ENCODE measurements around the gene CCL21. TPM values are rescaled to one million over a fixed set of nuclear protein-coding genes. Genes with fewer than 3 reads are reported as not detected.
"Not testable (repeated sequence)": the region's sequence is repeated elsewhere in the genome, so short reads cannot be mapped to it uniquely, and the experiment has no call there.

CCL21 gene, protein sequence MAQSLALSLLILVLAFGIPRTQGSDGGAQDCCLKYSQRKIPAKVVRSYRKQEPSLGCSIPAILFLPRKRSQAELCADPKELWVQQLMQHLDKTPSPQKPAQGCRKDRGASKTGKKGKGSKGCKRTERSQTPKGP
- total RNA-seq, result 10 to 100 TPM in 2 of 4 donors, 1 to 10 TPM in 2; 2.3 to 13.6 (median 8.3) TPM

DNA sequence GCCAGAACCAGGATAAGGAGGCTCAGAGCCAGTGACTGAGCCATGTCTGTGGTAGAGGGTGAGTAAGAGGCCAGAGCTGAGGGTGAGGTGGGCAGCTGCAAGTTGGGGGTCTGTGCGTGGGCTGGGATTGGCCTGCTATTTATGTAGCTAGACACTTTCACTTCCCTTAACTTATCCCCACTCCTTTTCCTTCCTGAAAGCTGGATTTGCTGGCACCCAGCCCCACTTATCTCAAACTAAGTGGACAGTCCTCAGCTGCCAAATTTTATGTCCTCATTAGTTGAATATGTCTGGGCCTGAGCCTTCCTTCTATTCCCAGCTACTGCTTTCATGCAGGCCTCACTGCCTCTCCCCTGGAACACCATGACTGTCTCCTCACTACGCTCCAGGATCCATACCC, at the start of gene CCL21:
Gene CCL21, minus strand, starts transcription at position 114 of the 400 bp plus-strand sequence. Its CDS starts 70 bp downstream, at position 44.
- peak in 1 of 2 donors; percentile 86 for DNase-seq (ENCODE audit: low spot score in 2 of 2)
- 72 to 77% methylated on average over 2 of the region's 2 CpGs for WGBS, 2 donors
- TF ChIP-seq POLR2A (IDR thresholded peaks at IDR 0.05), result no peak
- TF ChIP-seq, protein P1, sequence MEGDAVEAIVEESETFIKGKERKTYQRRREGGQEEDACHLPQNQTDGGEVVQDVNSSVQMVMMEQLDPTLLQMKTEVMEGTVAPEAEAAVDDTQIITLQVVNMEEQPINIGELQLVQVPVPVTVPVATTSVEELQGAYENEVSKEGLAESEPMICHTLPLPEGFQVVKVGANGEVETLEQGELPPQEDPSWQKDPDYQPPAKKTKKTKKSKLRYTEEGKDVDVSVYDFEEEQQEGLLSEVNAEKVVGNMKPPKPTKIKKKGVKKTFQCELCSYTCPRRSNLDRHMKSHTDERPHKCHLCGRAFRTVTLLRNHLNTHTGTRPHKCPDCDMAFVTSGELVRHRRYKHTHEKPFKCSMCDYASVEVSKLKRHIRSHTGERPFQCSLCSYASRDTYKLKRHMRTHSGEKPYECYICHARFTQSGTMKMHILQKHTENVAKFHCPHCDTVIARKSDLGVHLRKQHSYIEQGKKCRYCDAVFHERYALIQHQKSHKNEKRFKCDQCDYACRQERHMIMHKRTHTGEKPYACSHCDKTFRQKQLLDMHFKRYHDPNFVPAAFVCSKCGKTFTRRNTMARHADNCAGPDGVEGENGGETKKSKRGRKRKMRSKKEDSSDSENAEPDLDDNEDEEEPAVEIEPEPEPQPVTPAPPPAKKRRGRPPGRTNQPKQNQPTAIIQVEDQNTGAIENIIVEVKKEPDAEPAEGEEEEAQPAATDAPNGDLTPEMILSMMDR (IDR thresholded peaks at IDR 0.05), result no peak
- no peak within 1 kb of the TSS for H3K4me3 ChIP-seq (ENCODE audit: low read depth, poor library complexity, severe bottlenecking)
- intact Hi-C loops (cut with DNase I; ENCODE audit: low total_unique reads), result no loop called here

DNA sequence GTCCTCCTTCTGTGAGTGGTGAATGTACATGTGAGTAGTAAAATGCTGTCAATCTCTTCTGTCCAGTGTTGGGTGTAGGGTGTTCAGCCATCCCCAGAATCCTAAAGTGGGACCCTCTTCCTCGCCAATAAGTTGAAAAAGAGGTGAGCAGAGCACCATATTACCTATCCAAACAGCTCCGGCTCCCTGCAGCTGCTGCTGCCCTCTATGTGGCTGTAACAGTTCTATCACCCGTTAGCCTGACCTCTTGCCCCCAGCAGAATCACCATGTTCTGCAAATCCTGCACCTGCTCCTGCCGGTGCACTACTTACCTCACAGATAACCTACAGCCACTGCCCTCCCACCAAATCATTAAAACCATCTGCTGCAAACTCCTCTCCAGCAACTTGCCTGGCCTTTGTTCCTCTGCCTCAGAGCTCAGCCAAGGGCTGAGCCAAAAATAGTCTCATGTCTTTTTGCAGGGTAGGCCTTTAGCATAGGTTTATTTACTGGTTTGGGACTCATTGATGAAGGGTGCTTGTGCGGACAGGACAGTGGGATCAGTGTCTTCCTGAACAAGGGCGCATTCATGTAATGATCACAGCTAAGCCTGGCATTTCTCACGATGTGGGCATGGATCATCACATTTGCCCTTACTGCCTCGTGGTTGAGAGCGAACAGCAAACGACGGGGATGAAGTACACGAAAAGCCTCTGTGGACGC, 49.6 kb upstream of the CCL21 start:
- TF ChIP-seq, protein P1 (IDR thresholded peaks at IDR 0.05), result no peak
- no peak for TF ChIP-seq POLR2A (IDR thresholded peaks at IDR 0.05)
- WGBS, 2 donors, result 77 to 86% methylated on average over 13 of the region's 13 CpGs
- intact Hi-C loops (cut with DNase I; ENCODE audit: low total_unique reads), result no loop called here
- no peak overlapping the region for H3K4me3 ChIP-seq (ENCODE audit: low read depth, poor library complexity, severe bottlenecking)
- no peak for DNase-seq (ENCODE audit: low spot score in 2 of 2)

DNA sequence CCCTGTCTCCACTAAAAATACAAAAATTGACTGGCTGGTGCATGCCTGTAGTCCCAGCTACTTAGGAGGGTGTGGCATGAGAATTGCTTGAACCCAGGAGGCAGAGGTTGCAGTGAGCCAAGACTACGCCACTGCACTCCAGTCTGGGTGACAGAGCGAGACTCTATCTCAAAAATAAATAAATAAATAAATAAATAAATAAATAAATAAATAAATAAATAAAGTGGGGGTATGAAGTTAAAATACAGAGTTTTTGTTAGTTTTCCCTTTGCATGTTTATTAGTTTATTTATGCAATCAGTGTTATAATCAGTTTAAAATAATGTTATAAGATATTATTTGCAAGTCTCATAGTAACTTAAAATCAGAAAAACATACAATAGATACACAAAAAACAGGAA, 40.4 kb upstream of the CCL21 start:
- H3K4me3 ChIP-seq (ENCODE audit: low read depth, poor library complexity, severe bottlenecking); DNase-seq (ENCODE audit: low spot score in 2 of 2); intact Hi-C loops (cut with DNase I; ENCODE audit: low total_unique reads): not testable (repeated sequence)
- 27 to 38% methylated on average over 2 of the region's 2 CpGs for WGBS, 2 donors

DNA sequence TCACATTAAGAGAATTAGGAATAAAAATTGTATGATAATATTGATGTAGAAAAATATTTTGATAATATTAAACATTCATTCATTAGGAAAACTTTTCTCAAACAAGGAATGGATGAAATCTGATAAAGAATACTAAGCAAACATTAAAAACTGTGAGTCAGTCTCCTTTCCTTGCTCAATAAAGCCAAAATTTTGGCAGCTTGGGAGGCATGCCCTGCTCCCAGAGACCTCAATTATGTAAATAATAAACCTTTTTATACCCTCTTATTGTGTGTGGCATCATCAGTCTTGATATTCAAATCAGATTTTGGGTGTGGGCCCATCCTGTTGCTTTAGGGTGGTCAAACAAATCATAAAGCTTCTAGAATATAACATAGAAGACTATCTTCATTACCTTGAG, 36.6 kb upstream of the CCL21 start:
- DNase-seq (ENCODE audit: low spot score in 2 of 2), result no peak
- TF ChIP-seq, protein P1 (IDR thresholded peaks at IDR 0.05), result no peak
- no peak for TF ChIP-seq POLR2A (IDR thresholded peaks at IDR 0.05)
- intact Hi-C loops (cut with DNase I; ENCODE audit: low total_unique reads), result no loop called here
- no peak overlapping the region for H3K4me3 ChIP-seq (ENCODE audit: low read depth, poor library complexity, severe bottlenecking)

DNA sequence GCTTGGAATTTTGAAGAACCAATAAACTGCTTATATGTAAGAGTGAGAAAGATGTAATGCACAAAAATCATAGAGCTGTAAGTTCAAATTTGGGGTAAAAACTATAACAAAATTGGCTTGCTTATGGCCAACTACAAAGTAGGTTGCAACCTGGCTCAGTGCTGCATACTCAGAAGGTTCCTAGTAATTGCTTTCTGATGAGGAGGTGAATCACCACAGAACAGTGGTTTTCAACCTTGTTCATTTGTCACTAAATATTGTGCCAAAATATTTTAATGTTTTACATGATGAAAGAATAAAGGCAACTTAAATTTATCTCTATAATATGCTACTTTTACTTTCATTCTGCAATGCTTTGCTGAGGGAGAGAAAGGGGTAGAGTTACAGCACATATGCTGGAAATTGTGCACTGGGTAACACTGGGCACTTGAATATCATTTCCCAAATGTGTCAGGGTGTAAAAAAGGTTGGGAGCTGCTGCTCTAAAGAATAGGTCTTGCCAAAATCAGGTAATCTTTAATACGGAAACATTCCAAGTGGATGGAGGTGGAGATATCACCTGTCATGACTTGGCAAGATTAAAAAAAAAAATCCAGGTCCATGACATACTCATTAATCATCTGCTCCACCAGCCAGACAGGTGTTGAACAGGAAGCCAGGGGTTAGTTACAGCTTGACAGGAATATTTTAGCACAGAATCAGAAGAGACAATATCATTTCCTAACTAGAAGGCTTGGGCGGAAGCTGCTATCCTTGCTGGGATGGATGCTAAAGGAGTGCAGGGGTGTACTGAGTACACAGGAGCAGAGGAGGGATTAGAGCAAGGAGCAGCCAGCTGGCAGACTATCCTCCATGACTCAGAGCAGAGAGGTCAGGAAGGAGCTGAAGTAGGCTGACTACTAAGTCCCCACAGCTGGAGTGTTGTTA, 34.6 kb upstream of the CCL21 start:
- intact Hi-C loops (cut with DNase I; ENCODE audit: low total_unique reads), result no loop called here
- no peak for DNase-seq (ENCODE audit: low spot score in 2 of 2)

More for the DNA sequence above, 34.6 kb upstream of the CCL21 start:
- TF ChIP-seq, protein P1 (IDR thresholded peaks at IDR 0.05), result no peak
- TF ChIP-seq POLR2A (IDR thresholded peaks at IDR 0.05), result no peak
- H3K4me3 ChIP-seq (ENCODE audit: low read depth, poor library complexity, severe bottlenecking), result no peak overlapping the region
- WGBS, 2 donors, result 44 to 57% methylated on average over 2 of the region's 2 CpGs
